Subcutaneous abdominal adipose tissue (tissue), 5 donors: ENCODE results near the gene PPP1R14D.

Experiments
- H3K27ac ChIP-seq: one replicate; pipeline ENCODE4 v1.7.0; 2013; ENCODE audit warnings: low read depth, mild to moderate bottlenecking, inconsistent platforms, low read length, moderate library complexity
- H3K27me3 ChIP-seq, 5 donors: one replicate each; pipeline ENCODE4 v1.7.0; 2013; ENCODE audit warnings: low read length in 5 of 5, inconsistent platforms in 1 of 5; ENCODE audit not compliant: control insufficient read depth in 5 of 5, insufficient read depth in 4 of 5
- H3K36me3 ChIP-seq, 5 donors: one replicate each; pipeline ENCODE4 v1.7.0; 2013; ENCODE audit warnings: low read length in 5 of 5; ENCODE audit not compliant: control insufficient read depth in 5 of 5, insufficient read depth in 5 of 5
- H3K4me1 ChIP-seq, 5 donors: one replicate each; pipeline ENCODE4 v1.7.0; 2013; ENCODE audit warnings: low read length in 5 of 5, mild to moderate bottlenecking in 3 of 5, moderate library complexity in 1 of 5; ENCODE audit not compliant: control insufficient read depth in 5 of 5, insufficient read depth in 5 of 5
- H3K4me3 ChIP-seq, 5 donors: one replicate each; pipeline ENCODE4 v1.7.0; 2013; ENCODE audit warnings: low read length in 5 of 5, low read depth in 1 of 5
- H3K9ac ChIP-seq, 5 donors: one replicate each; pipeline ENCODE4 v1.7.0; 2013; ENCODE audit warnings: low read length in 5 of 5, mild to moderate bottlenecking in 4 of 5, moderate library complexity in 3 of 5
- H3K9me3 ChIP-seq, 5 donors: one replicate each; pipeline ENCODE4 v1.7.0; 2013; ENCODE audit warnings: low read length in 5 of 5; ENCODE audit not compliant: control insufficient read depth in 5 of 5
- donor health status: healthy.
- donor health status: healthy.
- donor health status: healthy.
- donor health status: healthy.
- donor health status: healthy.

The PPP1R14D gene

GRCh38 chr15:40823572-40824343, 4.8 kb downstream of the PPP1R14D start:
- no peaks in the 10 kb centered on the region for H3K9me3 ChIP-seq
- H3K9ac ChIP-seq: no peak overlapping the region
- no peaks in the 10 kb centered on the region for H3K4me1 ChIP-seq
- no peaks in the 10 kb centered on the region for H3K36me3 ChIP-seq
- peaks cover 0 to 6% (median 0%) of the 10 kb centered on the region in 5 donors for H3K27me3 ChIP-seq
- no peak overlapping the region for H3K27ac ChIP-seq
- H3K4me3 ChIP-seq: no peak overlapping the region

GRCh38 chr15:40821195-40821594, 7.3 kb downstream of the PPP1R14D start:
- H3K27ac ChIP-seq: no peak overlapping the region
- no peaks in the 10 kb centered on the region for H3K27me3 ChIP-seq
- no peaks in the 10 kb centered on the region for H3K4me1 ChIP-seq
- H3K4me3 ChIP-seq: no peak overlapping the region
- H3K9me3 ChIP-seq: no peaks in the 10 kb centered on the region
- no peak overlapping the region for H3K9ac ChIP-seq
- no peaks in the 10 kb centered on the region for H3K36me3 ChIP-seq

GRCh38 chr15:40819048-40819447, 9.5 kb downstream of the PPP1R14D start:
- no peaks in the 10 kb centered on the region for H3K9me3 ChIP-seq
- no peak overlapping the region for H3K9ac ChIP-seq
- no peak overlapping the region for H3K4me3 ChIP-seq
- no peaks in the 10 kb centered on the region for H3K27me3 ChIP-seq
- peaks cover 0 to 14% (median 8%) of the 10 kb centered on the region in 5 donors for H3K36me3 ChIP-seq
- H3K27ac ChIP-seq: no peak overlapping the region
- H3K4me1 ChIP-seq: no peaks in the 10 kb centered on the region

DNA sequence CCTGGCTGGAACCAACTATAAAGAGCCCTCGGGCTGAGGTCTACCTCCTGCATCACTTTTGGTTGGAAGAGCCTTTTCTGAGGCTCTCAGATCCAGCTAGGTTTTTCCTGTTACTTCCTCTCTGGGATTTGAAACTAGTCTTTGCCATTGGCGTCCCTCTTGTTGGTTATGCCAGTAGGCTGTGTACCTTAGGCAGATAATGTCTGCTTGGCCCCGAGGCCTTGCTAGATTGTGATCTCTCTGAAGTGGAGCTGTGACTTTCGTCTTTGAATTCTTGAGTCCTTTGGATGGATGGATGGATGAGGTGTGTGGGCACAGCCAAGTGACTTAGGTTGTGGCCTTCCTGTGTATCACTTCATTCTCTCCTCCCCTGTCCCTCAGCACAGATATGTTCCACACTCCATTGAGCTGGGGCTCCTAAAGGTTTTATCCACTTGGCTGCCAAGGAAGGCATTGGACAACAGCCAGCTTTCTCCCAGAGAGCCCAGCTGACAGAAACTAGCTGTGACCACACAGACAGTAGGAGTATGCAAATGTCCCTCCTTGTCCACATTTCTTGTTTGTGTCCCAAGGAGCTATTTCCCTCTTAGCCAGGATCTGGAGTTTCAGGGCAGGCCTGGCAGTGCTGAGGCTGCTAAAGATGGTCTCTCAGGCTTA, 13.3 kb downstream of the PPP1R14D start:
- Histone ChIP-seq H3K4me3 (no peak overlapping the region), H3K36me3 (peaks cover 6 to 47% (median 37%) of the 10 kb centered on the region in 5 donors), H3K9me3 (no peaks in the 10 kb centered on the region), H3K27me3 (no peaks in the 10 kb centered on the region), H3K9ac (no peak overlapping the region), H3K4me1 (no peaks in the 10 kb centered on the region), H3K27ac (no peak overlapping the region)

DNA sequence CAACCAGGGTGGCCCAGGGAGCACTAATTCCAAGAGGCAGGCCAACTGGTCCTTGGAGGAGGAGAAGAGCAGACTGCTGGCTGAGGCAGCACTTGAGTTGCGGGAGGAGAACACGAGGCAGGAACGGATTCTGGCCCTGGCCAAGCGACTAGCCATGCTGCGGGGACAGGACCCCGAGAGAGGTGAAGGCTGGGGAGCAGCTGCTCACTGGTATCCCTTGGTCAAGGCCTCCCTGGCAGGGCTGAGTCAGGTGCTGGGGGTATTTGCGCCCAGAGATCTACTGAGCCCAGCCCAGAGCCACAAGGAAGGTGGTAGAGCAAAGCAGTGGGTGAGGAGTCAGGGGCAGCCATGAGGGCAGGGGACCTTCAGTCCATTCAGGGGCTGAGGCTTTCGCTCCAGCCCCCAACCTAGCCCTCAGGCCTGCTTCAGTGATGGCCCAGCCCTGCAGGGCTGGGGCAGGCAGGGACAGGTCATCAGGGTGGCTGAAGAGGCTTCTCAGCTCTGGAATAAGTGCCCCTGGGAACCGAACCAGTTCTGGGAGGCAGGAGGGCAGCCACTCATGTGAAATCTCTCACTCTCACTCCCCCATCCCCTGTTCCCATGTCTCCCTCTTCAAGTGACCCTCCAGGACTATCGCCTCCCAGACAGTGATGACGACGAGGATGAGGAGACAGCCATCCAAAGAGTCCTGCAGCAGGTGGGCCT, 15.6 kb downstream of the PPP1R14D start:
- peaks cover 3 to 9% (median 7%) of the 10 kb centered on the region in 5 donors for H3K4me1 ChIP-seq
- H3K4me3 ChIP-seq: no peak overlapping the region
- peaks cover 6 to 55% (median 44%) of the 10 kb centered on the region in 5 donors for H3K36me3 ChIP-seq
- no peaks in the 10 kb centered on the region for H3K9me3 ChIP-seq
- H3K27ac ChIP-seq: no peak overlapping the region
- no peaks in the 10 kb centered on the region for H3K27me3 ChIP-seq
- H3K9ac ChIP-seq: no peak overlapping the region

GRCh38 chr15:40808861-40809450, 19.6 kb downstream of the PPP1R14D start:
- Histone ChIP-seq H3K9me3 (no peaks in the 10 kb centered on the region), H3K36me3 (peaks cover 6 to 40% (median 33%) of the 10 kb centered on the region in 5 donors), H3K4me1 (peaks cover 6 to 21% (median 18%) of the 10 kb centered on the region in 5 donors), H3K4me3 (no peak overlapping the region), H3K9ac (peak overlapping the region in 1 of 5 donors; percentile 100), H3K27me3 (no peaks in the 10 kb centered on the region), H3K27ac (no peak overlapping the region)

- H3K4me1 ChIP-seq: peaks cover 6 to 21% (median 18%) of the 10 kb centered on the region in 5 donors
Measured at GRCh38 chr15:40807888-40808461, 20.5 kb downstream of the PPP1R14D start.

GRCh38 chr15:40807028-40807887, 21.2 kb downstream of the PPP1R14D start, which contains the start of the genes DNAJC17 and ZFYVE19:
TSS of gene DNAJC17 (minus strand) at chr15:40807473. CDS start at chr15:40807446, 27 bp downstream.
TSS of gene ZFYVE19 (plus strand) at chr15:40807089. CDS start at chr15:40807590, 501 bp downstream.
- H3K9me3 ChIP-seq: no peaks in the 10 kb centered on the region
- peak within 1 kb of the TSS; percentile 85 to 100 (median 90) for H3K9ac ChIP-seq
- peaks cover 6 to 28% (median 18%) of the 10 kb centered on the region in 5 donors for H3K36me3 ChIP-seq
- peak within 1 kb of the TSS; percentile 99 for H3K27ac ChIP-seq
- H3K4me3 ChIP-seq: peak within 1 kb of the TSS; percentile 88 to 100 (median 99)
- H3K4me1 ChIP-seq: peaks cover 6 to 21% (median 18%) of the 10 kb centered on the region in 5 donors
- no peaks in the 10 kb centered on the region for H3K27me3 ChIP-seq

More at GRCh38 chr15:40807888-40808461, 20.5 kb downstream of the PPP1R14D start:
- peak overlapping the region; percentile 88 to 100 (median 99) for H3K4me3 ChIP-seq
- peak overlapping the region; percentile 99 for H3K27ac ChIP-seq
- H3K9ac ChIP-seq: peak overlapping the region in 4 of 5 donors; percentile 48 to 100 (median 74)
- no peaks in the 10 kb centered on the region for H3K27me3 ChIP-seq
- H3K9me3 ChIP-seq: no peaks in the 10 kb centered on the region
- H3K36me3 ChIP-seq: peaks cover 6 to 33% (median 23%) of the 10 kb centered on the region in 5 donors
